ENCODE measurements around the gene B3GALT4. TPM values are rescaled to one million over a fixed set of nuclear protein-coding genes. Genes with fewer than 3 reads are reported as not detected.

Gene B3GALT4
- total RNA-seq, 1 donor from 2014 or later = 4.6 TPM

DNA sequence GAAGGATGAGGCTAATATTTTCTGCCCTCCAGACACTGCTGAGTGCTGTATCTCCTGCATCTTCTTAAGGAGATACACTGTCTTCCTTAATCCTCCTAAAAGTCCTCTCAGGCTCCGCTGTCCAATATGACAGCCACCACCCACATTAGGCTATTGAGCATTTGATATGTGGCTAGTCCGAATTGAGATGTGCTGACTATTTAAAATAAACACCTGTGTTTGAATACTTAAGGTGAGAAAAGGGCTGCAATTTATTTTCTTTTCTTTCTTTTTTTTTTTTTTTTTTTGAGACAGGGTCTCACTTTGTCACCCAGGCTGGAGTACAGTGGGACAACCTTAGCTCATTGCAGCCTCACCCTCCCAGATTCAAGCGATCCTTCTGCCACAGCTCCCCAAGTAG is 25.0 kb downstream of the B3GALT4 start:
- H3K4me3 Mint-ChIP-seq = peak overlapping the region; percentile 6

DNA sequence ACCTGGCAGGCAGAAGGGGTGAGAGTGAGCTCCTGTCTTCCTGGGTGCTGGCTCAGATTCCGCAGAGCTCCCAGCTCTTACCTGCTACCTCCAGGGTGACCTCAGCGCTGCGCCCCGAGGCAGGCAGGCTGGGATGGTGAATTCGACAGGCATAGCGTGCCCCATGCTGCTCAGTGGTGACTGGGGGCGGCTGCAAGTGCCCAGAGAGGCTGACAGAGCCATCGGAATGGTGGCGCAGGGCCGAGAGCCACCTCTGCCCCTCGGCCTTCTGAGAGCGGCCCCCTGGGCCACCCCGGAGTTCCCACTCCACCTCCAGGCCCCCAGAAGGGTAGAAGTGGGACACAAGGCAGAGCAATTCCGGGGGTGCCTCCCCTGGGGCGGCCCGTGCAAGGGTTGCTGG is 27.3 kb downstream of the B3GALT4 start:
- no peaks in the 10 kb centered on the region for H3K27me3 Mint-ChIP-seq (ENCODE audit: low read depth)
- no peak for DNase-seq (ENCODE audit: low spot score in 2 of 2, unreplicated experiment in 2 of 2)
- H3K4me3 Mint-ChIP-seq = no peak overlapping the region
- no peaks in the 10 kb centered on the region for H3K9me3 Mint-ChIP-seq
- H3K27ac Mint-ChIP-seq = no peak overlapping the region
- TF ChIP-seq, protein P1, sequence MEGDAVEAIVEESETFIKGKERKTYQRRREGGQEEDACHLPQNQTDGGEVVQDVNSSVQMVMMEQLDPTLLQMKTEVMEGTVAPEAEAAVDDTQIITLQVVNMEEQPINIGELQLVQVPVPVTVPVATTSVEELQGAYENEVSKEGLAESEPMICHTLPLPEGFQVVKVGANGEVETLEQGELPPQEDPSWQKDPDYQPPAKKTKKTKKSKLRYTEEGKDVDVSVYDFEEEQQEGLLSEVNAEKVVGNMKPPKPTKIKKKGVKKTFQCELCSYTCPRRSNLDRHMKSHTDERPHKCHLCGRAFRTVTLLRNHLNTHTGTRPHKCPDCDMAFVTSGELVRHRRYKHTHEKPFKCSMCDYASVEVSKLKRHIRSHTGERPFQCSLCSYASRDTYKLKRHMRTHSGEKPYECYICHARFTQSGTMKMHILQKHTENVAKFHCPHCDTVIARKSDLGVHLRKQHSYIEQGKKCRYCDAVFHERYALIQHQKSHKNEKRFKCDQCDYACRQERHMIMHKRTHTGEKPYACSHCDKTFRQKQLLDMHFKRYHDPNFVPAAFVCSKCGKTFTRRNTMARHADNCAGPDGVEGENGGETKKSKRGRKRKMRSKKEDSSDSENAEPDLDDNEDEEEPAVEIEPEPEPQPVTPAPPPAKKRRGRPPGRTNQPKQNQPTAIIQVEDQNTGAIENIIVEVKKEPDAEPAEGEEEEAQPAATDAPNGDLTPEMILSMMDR (IDR thresholded peaks at IDR 0.05; ENCODE audit: unreplicated experiment) = no peak
- H3K36me3 Mint-ChIP-seq = peaks cover 14% of the 10 kb centered on the region
- peaks cover 12% of the 10 kb centered on the region for H3K4me1 Mint-ChIP-seq

More for the DNA sequence above, 25.0 kb downstream of the B3GALT4 start:
- TF ChIP-seq, protein P1 (IDR thresholded peaks at IDR 0.05; ENCODE audit: unreplicated experiment) = no peak
- no peaks in the 10 kb centered on the region for H3K27me3 Mint-ChIP-seq (ENCODE audit: low read depth)
- H3K4me1 Mint-ChIP-seq = peaks cover 19% of the 10 kb centered on the region
- H3K9me3 Mint-ChIP-seq = no peaks in the 10 kb centered on the region
- peaks cover 10% of the 10 kb centered on the region for H3K36me3 Mint-ChIP-seq
- peak overlapping the region; percentile 10 for H3K27ac Mint-ChIP-seq
- DNase-seq (ENCODE audit: low spot score in 2 of 2, unreplicated experiment in 2 of 2) = no peak

DNA sequence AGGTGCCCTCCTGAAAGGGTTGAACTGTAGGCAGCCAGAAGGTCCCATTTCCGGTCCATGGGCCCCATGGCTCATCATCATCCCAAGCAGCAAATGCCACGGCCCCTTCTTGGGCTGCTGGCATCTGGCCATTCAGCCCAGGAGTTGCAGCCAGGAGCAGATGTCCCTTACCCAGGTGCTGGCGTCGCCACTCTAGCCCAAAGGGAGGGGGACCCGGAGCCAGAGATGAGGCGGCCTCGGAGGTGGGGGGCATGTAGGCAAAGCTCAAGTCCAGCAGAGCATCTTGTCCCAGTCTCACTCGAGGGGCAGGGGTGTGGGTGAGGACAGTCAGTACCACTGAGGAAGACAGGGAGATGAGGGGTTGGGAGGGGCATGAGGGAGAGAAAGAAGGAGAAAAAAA is 28.1 kb downstream of the B3GALT4 start:
- H3K9me3 Mint-ChIP-seq = no peaks in the 10 kb centered on the region
- H3K4me1 Mint-ChIP-seq = peaks cover 4% of the 10 kb centered on the region
- DNase-seq (ENCODE audit: low spot score in 2 of 2, unreplicated experiment in 2 of 2) = no peak
- TF ChIP-seq, protein P1 (IDR thresholded peaks at IDR 0.05; ENCODE audit: unreplicated experiment) = no peak
- no peaks in the 10 kb centered on the region for H3K27me3 Mint-ChIP-seq (ENCODE audit: low read depth)
- no peak overlapping the region for H3K4me3 Mint-ChIP-seq
- peaks cover 14% of the 10 kb centered on the region for H3K36me3 Mint-ChIP-seq
- H3K27ac Mint-ChIP-seq = no peak overlapping the region

DNA sequence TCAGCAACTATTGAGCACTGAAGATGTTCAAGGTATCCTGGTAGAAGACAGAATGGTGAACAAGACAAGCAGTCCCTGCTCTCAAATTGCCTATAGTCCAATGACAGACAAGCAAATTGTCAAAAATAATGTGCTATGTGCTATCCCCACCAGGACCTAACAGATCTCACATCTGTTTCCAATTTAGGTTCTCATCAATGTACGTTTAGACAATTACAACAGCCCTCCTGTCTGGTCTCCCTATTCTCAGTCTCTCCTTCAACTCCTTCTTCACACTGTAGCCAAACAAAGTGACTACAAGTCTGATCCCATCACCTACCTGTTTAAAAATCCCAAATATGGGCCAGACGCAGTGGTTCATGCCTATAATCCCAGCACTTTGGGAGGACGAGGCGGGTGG is 29.4 kb downstream of the B3GALT4 start:
- Mint-ChIP-seq H3K27me3 (ENCODE audit: low read depth) (no peaks in the 10 kb centered on the region), H3K4me1 (no peaks in the 10 kb centered on the region), H3K9me3 (no peaks in the 10 kb centered on the region), H3K4me3 (no peak overlapping the region), H3K36me3 (peaks cover 14% of the 10 kb centered on the region), H3K27ac (no peak overlapping the region)
- TF ChIP-seq, protein P1 (IDR thresholded peaks at IDR 0.05; ENCODE audit: unreplicated experiment) = no peak
- DNase-seq (ENCODE audit: low spot score in 2 of 2, unreplicated experiment in 2 of 2) = no peak

DNA sequence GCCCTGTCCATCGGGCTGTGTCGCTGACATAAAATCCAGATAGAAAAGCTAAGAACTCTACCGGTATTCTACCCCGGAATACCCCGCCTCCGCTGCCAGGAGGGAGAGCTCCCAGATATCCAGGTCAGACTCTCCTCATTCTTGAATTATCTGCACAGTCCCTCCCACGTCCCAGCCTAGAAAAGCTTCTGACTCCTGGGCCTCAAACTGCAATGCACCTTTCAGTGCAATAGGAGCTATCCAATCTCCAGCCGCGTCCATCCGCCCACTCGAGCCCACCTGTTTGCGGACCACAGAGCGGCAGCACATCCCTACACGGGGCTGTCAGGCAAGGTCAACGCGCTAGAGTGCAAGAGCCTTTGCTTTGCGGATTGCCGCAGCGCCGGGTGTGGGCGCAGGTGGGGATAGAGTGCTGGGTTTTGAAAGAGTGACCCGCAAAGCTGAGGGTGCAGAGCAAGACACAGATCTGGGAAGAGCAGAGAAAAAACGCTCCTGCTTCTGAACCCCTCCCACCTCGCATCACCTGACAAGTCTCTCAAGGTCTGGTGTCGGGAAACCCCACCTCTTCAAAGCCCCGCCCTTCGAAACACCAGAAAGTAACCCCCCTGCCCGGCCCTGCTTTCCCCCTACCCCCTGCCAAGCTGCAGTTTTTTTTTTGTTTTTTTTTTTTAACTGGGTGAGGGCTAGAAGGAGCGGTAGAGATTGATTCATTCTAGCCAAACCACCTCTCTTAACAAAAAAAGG is 35.6 kb downstream of the B3GALT4 start:
- Mint-ChIP-seq H3K27me3 (ENCODE audit: low read depth) (no peaks in the 10 kb centered on the region), H3K27ac (peak overlapping the region; percentile 98), H3K36me3 (peaks cover 6% of the 10 kb centered on the region), H3K9me3 (no peaks in the 10 kb centered on the region), H3K4me1 (peaks cover 40% of the 10 kb centered on the region), H3K4me3 (peak overlapping the region; percentile 94)
- TF ChIP-seq, protein P1 (IDR thresholded peaks at IDR 0.05; ENCODE audit: unreplicated experiment) = no peak
- DNase-seq (ENCODE audit: low spot score in 2 of 2, unreplicated experiment in 2 of 2) = peak in 1 of 2 experiments; percentile 58

All from mesothelial cell of epicardium (in vitro differentiated cells).